Measurements from ENCODE around the gene CLEC4G. TPM values are rescaled to one million over a fixed set of nuclear protein-coding genes. Genes with fewer than 3 reads are reported as not detected.

CLEC4G gene
- total RNA-seq, 3 donors from 2014 or later (not counting 1 experiment from before 2014, with no cell fraction given) = not detected

- peak; percentile 94 for TF ChIP-seq CTCF (IDR thresholded peaks at IDR 0.05)
- Histone ChIP-seq H3K4me3 (ENCODE audit: low read length) (peak within 1 kb of the TSS; percentile 100), H3K27me3 (ENCODE audit: control insufficient read depth, insufficient read depth, low read length) (no peaks in the 10 kb centered on the region), H3K27ac (ENCODE audit: low read length) (peak within 1 kb of the TSS; percentile 70), H3K36me3 (ENCODE audit: control insufficient read depth, insufficient read depth, low read length) (peaks cover 13% of the 10 kb centered on the region), H3K9me3 (ENCODE audit: control insufficient read depth, insufficient read depth, low read length) (no peaks in the 10 kb centered on the region), H3K4me1 (ENCODE audit: control insufficient read depth, insufficient read depth, low read length) (peaks cover 51% of the 10 kb centered on the region)
- intact Hi-C loops (cut with micrococcal nuclease) = loop anchor here (1.0 to 10.0 kb wide), 4 partner anchors 10 to 112 kb away; partner anchors contain the start of genes PCP2 and STXBP2
- under 1% methylated on average over 79 of the region's 79 CpGs for WGBS (ENCODE audit: insufficient coverage)
- Mint-ChIP-seq H3K4me3 (peak within 1 kb of the TSS; percentile 91), H3K4me1 (peaks cover 13 to 43% of the 10 kb centered on the region in 2 donors), H3K27me3 (ENCODE audit: low read depth in 2 of 2) (peaks cover 13 to 19% of the 10 kb centered on the region in 2 donors), H3K27ac (peak within 1 kb of the TSS; percentile 69 to 94), H3K36me3 (no peaks in the 10 kb centered on the region), H3K9me3 (no peaks in the 10 kb centered on the region)
- peak; percentile 80 to 91 (median 82) for ATAC-seq
- DNase-seq = peak; percentile 92 to 95
Measured at GRCh38 chr19:7680606-7681339, 51.1 kb downstream of the CLEC4G start, which contains the start of gene TRAPPC5. TSS of gene TRAPPC5 (plus strand) at chr19:7680833. CDS start at chr19:7682254, 1,421 bp downstream.

- intact Hi-C loops (cut with micrococcal nuclease) = loop anchor here (2.0 to 10.0 kb wide), 3 partner anchors 45 to 325 kb away; partner anchors contain the start of genes PCP2 and STXBP2
- Mint-ChIP-seq H3K27ac (peak overlapping the region; percentile 36 to 94), H3K9me3 (no peaks in the 10 kb centered on the region), H3K4me3 (peak overlapping the region; percentile 60), H3K4me1 (peaks cover 13 to 37% of the 10 kb centered on the region in 2 donors), H3K27me3 (ENCODE audit: low read depth in 2 of 2) (peaks cover 13 to 20% of the 10 kb centered on the region in 2 donors), H3K36me3 (no peaks in the 10 kb centered on the region)
- ATAC-seq (no peak), DNase-seq (no peak)
- no peak overlapping the region for H3K27ac ChIP-seq (ENCODE audit: low read length)
- H3K9me3 ChIP-seq (ENCODE audit: control insufficient read depth, insufficient read depth, low read length) = no peaks in the 10 kb centered on the region
- H3K36me3 ChIP-seq (ENCODE audit: control insufficient read depth, insufficient read depth, low read length) = peaks cover 13% of the 10 kb centered on the region
- no peak for TF ChIP-seq CTCF (IDR thresholded peaks at IDR 0.05)
- H3K4me1 ChIP-seq (ENCODE audit: control insufficient read depth, insufficient read depth, low read length) = peaks cover 51% of the 10 kb centered on the region
- H3K27me3 ChIP-seq (ENCODE audit: control insufficient read depth, insufficient read depth, low read length) = no peaks in the 10 kb centered on the region
- WGBS (ENCODE audit: insufficient coverage) = 64% methylated on average over 22 of the region's 22 CpGs
- peak overlapping the region; percentile 14 for H3K4me3 ChIP-seq (ENCODE audit: low read length)
Measured at GRCh38 chr19:7679771-7680605, 51.9 kb downstream of the CLEC4G start.

GRCh38 chr19:7678971-7679751 is 52.7 kb downstream of the CLEC4G start:
- intact Hi-C loops (cut with micrococcal nuclease) = loop anchor here (10.0 kb wide), 1 partner anchor 324 kb away; no protein-coding TSS in a partner anchor
- Mint-ChIP-seq H3K27me3 (ENCODE audit: low read depth in 2 of 2) (peaks cover 13 to 20% of the 10 kb centered on the region in 2 donors), H3K9me3 (no peaks in the 10 kb centered on the region), H3K4me1 (peaks cover 13 to 43% of the 10 kb centered on the region in 2 donors), H3K4me3 (peak overlapping the region; percentile 47), H3K36me3 (no peaks in the 10 kb centered on the region), H3K27ac (no peak overlapping the region)
- DNase-seq (peak in 1 of 2 donors; percentile 89), ATAC-seq (peak in 2 of 3 donors; percentile 15 to 22)
- no peaks in the 10 kb centered on the region for H3K9me3 ChIP-seq (ENCODE audit: control insufficient read depth, insufficient read depth, low read length)
- H3K4me3 ChIP-seq (ENCODE audit: low read length) = no peak overlapping the region
- H3K36me3 ChIP-seq (ENCODE audit: control insufficient read depth, insufficient read depth, low read length) = peaks cover 13% of the 10 kb centered on the region
- TF ChIP-seq CTCF (IDR thresholded peaks at IDR 0.05) = no peak
- peaks cover 54% of the 10 kb centered on the region for H3K4me1 ChIP-seq (ENCODE audit: control insufficient read depth, insufficient read depth, low read length)
- WGBS (ENCODE audit: insufficient coverage) = 35% methylated on average over 29 of the region's 30 CpGs
- H3K27me3 ChIP-seq (ENCODE audit: control insufficient read depth, insufficient read depth, low read length) = no peaks in the 10 kb centered on the region
- no peak overlapping the region for H3K27ac ChIP-seq (ENCODE audit: low read length)

Other genes with a start within 250 kb of the CLEC4G start
- gene PEX11G, start 243.1 kb downstream of the CLEC4G start, total RNA-seq = 1 to 10 TPM in 1 of 3 donors, under 1 TPM in 1, not detected in 1; 0.33 to 1.5 TPM
- 10 to 100 TPM in 2 of 3 donors, 1 to 10 TPM in 1; 9.8 to 11.6 (median 10.9) TPM for gene ZNF358, start 216.0 kb downstream of the CLEC4G start, total RNA-seq
- gene MCOLN1, start 209.5 kb downstream of the CLEC4G start, total RNA-seq = 10 to 100 TPM; 22.9 to 37.6 (median 27.8) TPM
- 100 to 1,000 TPM; 118 to 190 (median 125) TPM for gene PNPLA6, start 196.4 kb downstream of the CLEC4G start, total RNA-seq
- under 1 TPM in 2 of 3 donors, not detected in 1; 0.24 to 0.34 TPM for gene CAMSAP3, start 136.2 kb downstream of the CLEC4G start, total RNA-seq
- 10 to 100 TPM; 60.2 to 70.8 (median 67.7) TPM for gene XAB2, start 102.6 kb downstream of the CLEC4G start, total RNA-seq
- 100 to 1,000 TPM in 2 of 3 donors, 10 to 100 TPM in 1; 92.0 to 139 (median 106) TPM for gene PET100, start 102.3 kb downstream of the CLEC4G start, total RNA-seq
- gene PCP2, start 98.4 kb downstream of the CLEC4G start, total RNA-seq = 1 to 10 TPM; 5.4 to 8.4 (median 7.7) TPM
- gene STXBP2, start 95.0 kb downstream of the CLEC4G start, total RNA-seq = 100 to 1,000 TPM; 366 to 409 (median 384) TPM
- gene RETN, start 63.1 kb downstream of the CLEC4G start, total RNA-seq = 1 to 10 TPM in 1 of 3 donors, not detected in 2; 3.8 TPM
- 1 to 10 TPM in 2 of 3 donors, under 1 TPM in 1; 0.59 to 4.8 (median 1.8) TPM for gene MCEMP1, start 55.0 kb downstream of the CLEC4G start, total RNA-seq
- gene TRAPPC5, start 51.3 kb downstream of the CLEC4G start, total RNA-seq = 10 to 100 TPM; 53.8 to 58.8 (median 54.2) TPM
- 1 to 10 TPM in 2 of 3 donors, under 1 TPM in 1; 0.52 to 1.2 (median 1.0) TPM for gene FCER2, start 30.0 kb downstream of the CLEC4G start, total RNA-seq
- under 1 TPM in 1 of 3 donors, not detected in 2; 0.10 TPM for gene CD209, start 15.4 kb upstream of the CLEC4G start, total RNA-seq
- not detected for gene CLEC4M, start 31.1 kb upstream of the CLEC4G start, total RNA-seq
- 10 to 100 TPM in 2 of 3 donors, 1 to 10 TPM in 1; 9.6 to 13.5 (median 11.3) TPM for gene EVI5L, start 98.1 kb upstream of the CLEC4G start, total RNA-seq
- gene PRR36, start 142.3 kb upstream of the CLEC4G start, total RNA-seq = under 1 TPM; 0.11 to 0.13 (median 0.12) TPM
- not detected for gene LRRC8E, start 156.4 kb upstream of the CLEC4G start, total RNA-seq
- gene MAP2K7, start 171.8 kb upstream of the CLEC4G start, total RNA-seq = 100 to 1,000 TPM; 131 to 218 (median 159) TPM
- gene TGFBR3L, start 182.7 kb upstream of the CLEC4G start, total RNA-seq = 1 to 10 TPM; 3.5 to 4.6 (median 4.4) TPM
- 10 to 100 TPM; 22.1 to 32.4 (median 27.1) TPM for gene SNAPC2, start 188.2 kb upstream of the CLEC4G start, total RNA-seq
- under 1 TPM in 1 of 3 donors, not detected in 2; 0.39 TPM for gene CTXN1, start 194.0 kb upstream of the CLEC4G start, total RNA-seq
- gene TIMM44, start 211.6 kb upstream of the CLEC4G start, total RNA-seq = 100 to 1,000 TPM in 1 of 3 donors, 10 to 100 TPM in 2; 83.3 to 116 (median 89.4) TPM

All from natural killer cell (primary cell).